GM12872 (cell line): ENCODE results near the gene TEX2.

ENCODE experiments used
- TF ChIP-seq, protein P1 (sequence below): IDR thresholded peaks from 3 replicates; pipeline ENCODE4 v1.5.1; 2011; ENCODE audit warnings: low read depth, mild to moderate bottlenecking, low read length, moderate library complexity; ENCODE audit not compliant: insufficient read depth

The TEX2 gene

GRCh38 chr17:64231567-64232141 lies 31.4 kb downstream of the TEX2 start:
- TF ChIP-seq, protein P1, sequence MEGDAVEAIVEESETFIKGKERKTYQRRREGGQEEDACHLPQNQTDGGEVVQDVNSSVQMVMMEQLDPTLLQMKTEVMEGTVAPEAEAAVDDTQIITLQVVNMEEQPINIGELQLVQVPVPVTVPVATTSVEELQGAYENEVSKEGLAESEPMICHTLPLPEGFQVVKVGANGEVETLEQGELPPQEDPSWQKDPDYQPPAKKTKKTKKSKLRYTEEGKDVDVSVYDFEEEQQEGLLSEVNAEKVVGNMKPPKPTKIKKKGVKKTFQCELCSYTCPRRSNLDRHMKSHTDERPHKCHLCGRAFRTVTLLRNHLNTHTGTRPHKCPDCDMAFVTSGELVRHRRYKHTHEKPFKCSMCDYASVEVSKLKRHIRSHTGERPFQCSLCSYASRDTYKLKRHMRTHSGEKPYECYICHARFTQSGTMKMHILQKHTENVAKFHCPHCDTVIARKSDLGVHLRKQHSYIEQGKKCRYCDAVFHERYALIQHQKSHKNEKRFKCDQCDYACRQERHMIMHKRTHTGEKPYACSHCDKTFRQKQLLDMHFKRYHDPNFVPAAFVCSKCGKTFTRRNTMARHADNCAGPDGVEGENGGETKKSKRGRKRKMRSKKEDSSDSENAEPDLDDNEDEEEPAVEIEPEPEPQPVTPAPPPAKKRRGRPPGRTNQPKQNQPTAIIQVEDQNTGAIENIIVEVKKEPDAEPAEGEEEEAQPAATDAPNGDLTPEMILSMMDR = no peak

DNA sequence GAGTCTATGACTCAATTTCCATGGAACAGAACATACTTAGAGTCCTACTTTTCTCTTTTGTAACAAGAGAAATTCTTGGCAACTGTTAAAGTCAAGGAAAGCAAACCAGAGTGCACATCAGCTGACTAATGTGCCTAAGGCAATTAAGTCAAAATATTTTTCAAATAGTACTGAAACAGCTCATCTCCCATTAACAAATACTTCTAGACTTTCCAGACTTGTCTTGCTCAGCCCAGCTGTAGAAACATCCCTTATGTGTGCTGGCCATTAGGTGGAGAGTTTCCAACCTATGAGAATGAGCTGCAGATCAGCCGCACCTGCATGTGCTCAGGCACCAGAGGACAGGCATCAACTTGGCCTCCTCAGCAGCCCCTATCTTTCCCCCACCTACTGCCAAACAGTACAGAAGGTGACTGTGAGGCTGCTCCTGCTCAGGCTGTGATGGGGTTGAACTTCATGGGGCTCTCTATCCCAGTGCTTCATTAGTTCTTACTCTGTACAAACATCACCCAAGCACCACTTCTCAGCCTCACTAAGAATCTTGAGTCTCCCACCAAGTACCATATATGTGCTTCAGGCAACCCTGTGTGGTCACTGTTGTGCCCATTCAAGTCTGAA lies 32.2 kb downstream of the TEX2 start:
- TF ChIP-seq, protein P1 = no peak

GRCh38 chr17:64229815-64230728 lies 33.0 kb downstream of the TEX2 start:
- TF ChIP-seq, protein P1 = no peak

GRCh38 chr17:64226132-64226531 lies 36.9 kb downstream of the TEX2 start:
- TF ChIP-seq, protein P1 = no peak

- TF ChIP-seq, protein P1 = no peak
Observed at GRCh38 chr17:64225410-64225809, 37.6 kb downstream of the TEX2 start.

DNA sequence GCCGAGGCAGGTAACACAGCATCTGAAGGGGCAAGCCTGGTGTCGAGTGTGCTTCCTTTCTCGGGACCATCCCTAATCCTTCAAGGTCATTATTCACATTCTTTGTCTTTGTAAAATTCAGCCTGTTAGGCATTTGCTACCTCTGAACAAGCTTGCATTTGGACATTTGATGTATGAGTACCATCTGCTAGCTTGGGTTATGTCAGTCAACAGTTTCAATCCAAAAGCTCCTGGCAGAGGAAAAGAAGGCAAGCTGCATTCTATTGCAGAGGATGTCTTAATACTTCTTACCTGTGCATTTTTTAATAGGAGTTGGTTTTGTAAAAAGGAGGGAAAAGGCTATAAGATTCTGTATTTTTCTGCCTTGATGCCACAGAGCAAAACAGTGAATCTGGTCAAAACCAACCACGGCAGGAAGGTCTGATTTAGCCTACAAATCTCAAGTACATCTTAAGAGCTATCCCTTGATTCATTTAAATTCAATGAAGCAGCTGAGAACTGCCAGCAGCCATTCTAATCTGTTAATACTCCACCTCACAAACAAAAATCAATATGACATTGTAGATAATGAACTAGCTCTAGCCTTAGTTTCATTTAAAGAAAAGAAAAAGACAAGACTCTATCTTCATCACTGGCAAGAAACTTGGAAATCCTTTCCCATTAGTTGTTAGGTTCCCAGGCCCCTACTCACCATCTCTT lies 39.0 kb downstream of the TEX2 start:
- TF ChIP-seq, protein P1 = no peak

DNA sequence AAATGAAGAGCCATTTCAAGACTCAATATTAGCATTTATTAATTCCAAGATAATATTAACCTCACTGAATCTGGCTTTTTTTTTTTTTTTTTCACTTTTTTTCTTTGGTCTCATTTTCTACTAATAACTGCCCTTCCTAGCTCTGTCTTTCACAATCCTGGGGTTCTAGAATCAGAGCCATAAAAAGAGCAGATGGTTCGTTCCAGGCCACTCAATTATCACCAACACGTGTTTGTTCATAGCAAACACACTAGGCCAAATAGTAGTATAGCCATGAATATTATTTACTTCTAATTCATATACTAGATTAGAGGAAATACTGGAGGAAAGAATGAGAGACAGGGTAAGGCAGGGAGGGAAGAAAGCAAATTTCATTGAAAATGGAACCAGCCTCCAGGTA lies 39.8 kb downstream of the TEX2 start:
- TF ChIP-seq, protein P1 = no peak
